ENCODE results near the gene MRGPRG. TPM values are rescaled to one million over a fixed set of nuclear protein-coding genes. Genes with fewer than 3 reads are reported as not detected.

The MRGPRG gene
- total and polyA plus RNA-seq, 2 donors (not counting 1 experiment from before 2014, with no cell fraction given): not detected

DNA sequence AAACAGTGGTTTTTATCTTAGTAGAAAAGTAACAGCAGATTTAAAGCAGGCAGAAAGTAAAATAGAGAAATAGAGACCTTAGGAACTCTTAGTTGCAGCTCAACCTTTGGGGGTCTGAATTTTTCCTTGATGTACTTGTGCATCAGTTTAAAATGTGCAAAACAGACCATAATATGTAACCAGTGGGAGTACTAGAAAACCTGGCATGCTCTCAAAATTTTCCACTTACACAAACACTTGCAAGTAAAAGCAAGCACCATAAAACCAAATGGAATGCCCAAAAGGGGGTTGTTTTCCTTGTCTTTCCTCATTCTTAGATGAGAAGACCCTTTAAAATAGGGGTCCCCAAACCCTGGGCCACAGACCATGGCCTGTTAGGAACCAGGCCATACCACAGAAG is 26.5 kb upstream of the MRGPRG start:
- H2AFZ ChIP-seq (ENCODE audit: low read length): no peak overlapping the region
- no peaks in the 10 kb centered on the region for H3K79me2 ChIP-seq (ENCODE audit: control insufficient read depth, insufficient read depth, low read length)
- H3K4me1 ChIP-seq (ENCODE audit: control insufficient read depth, extremely low read depth, insufficient read depth, low read length): no peaks in the 10 kb centered on the region
- no peak for TF ChIP-seq EZH2 (IDR thresholded peaks at IDR 0.05; ENCODE audit: low read length, missing control alignments)
- TF ChIP-seq, protein P1, sequence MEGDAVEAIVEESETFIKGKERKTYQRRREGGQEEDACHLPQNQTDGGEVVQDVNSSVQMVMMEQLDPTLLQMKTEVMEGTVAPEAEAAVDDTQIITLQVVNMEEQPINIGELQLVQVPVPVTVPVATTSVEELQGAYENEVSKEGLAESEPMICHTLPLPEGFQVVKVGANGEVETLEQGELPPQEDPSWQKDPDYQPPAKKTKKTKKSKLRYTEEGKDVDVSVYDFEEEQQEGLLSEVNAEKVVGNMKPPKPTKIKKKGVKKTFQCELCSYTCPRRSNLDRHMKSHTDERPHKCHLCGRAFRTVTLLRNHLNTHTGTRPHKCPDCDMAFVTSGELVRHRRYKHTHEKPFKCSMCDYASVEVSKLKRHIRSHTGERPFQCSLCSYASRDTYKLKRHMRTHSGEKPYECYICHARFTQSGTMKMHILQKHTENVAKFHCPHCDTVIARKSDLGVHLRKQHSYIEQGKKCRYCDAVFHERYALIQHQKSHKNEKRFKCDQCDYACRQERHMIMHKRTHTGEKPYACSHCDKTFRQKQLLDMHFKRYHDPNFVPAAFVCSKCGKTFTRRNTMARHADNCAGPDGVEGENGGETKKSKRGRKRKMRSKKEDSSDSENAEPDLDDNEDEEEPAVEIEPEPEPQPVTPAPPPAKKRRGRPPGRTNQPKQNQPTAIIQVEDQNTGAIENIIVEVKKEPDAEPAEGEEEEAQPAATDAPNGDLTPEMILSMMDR (conservative IDR thresholded peaks at IDR 0.05 in 1 of 2, IDR thresholded peaks at IDR 0.05 in 1 of 2; ENCODE audit: low read depth in 1 of 2, low read length in 2 of 2): no peak
- H3K9me3 ChIP-seq (ENCODE audit: control insufficient read depth, insufficient read depth, low read depth, low read length): no peaks in the 10 kb centered on the region
- H3K4me3 ChIP-seq (replicated peaks in 1 of 4; ENCODE audit: control extremely low read depth in 1 of 4, insufficient read depth in 1 of 4, low read depth in 3 of 4, low read length in 4 of 4): no peak overlapping the region
- H3K36me3 ChIP-seq (ENCODE audit: control insufficient read depth, insufficient read depth, low read length): no peaks in the 10 kb centered on the region
- no peak for DNase-seq (ENCODE audit: low read depth in 2 of 2)
- H3K27ac ChIP-seq (ENCODE audit: insufficient read depth, low read length): no peak overlapping the region
- no peaks in the 10 kb centered on the region for H3K27me3 ChIP-seq (ENCODE audit: control insufficient read depth, insufficient read depth, low read length)
- no peak overlapping the region for H3K4me2 ChIP-seq (ENCODE audit: extremely low read depth, insufficient read depth, low read length)
- no peaks in the 10 kb centered on the region for H4K20me1 ChIP-seq (ENCODE audit: control insufficient read depth, extremely low read depth, insufficient read depth, low read length)
- no peak overlapping the region for H3K9ac ChIP-seq (ENCODE audit: insufficient read depth, low read length)

DNA sequence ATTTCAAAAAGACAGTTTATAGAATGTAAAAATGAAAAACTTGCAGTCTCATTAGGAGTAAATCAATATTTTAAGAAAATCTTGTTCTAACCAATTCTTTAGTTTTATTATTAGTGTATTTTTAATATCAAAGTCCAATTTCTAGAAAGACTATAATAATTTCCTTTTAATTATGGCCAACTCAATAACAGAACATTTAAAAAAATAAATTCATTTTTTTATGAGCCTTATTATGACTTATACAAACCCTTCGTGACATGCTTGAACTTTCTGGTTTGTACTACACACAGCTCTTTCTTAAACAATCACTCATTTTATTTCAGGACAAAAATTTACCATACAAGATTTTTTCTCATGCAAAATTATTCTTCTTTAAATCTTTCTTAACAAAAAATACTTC is 25.3 kb upstream of the MRGPRG start:
- Histone ChIP-seq H3K4me3 (replicated peaks in 1 of 4; ENCODE audit: control extremely low read depth in 1 of 4, insufficient read depth in 1 of 4, low read depth in 3 of 4, low read length in 4 of 4) (no peak overlapping the region), H3K9ac (ENCODE audit: insufficient read depth, low read length) (no peak overlapping the region), H3K4me2 (ENCODE audit: extremely low read depth, insufficient read depth, low read length) (no peak overlapping the region), H4K20me1 (ENCODE audit: control insufficient read depth, extremely low read depth, insufficient read depth, low read length) (no peaks in the 10 kb centered on the region), H3K36me3 (ENCODE audit: control insufficient read depth, insufficient read depth, low read length) (no peaks in the 10 kb centered on the region), H3K4me1 (ENCODE audit: control insufficient read depth, extremely low read depth, insufficient read depth, low read length) (no peaks in the 10 kb centered on the region), H2AFZ (ENCODE audit: low read length) (no peak overlapping the region), H3K79me2 (ENCODE audit: control insufficient read depth, insufficient read depth, low read length) (no peaks in the 10 kb centered on the region), H3K27me3 (ENCODE audit: control insufficient read depth, insufficient read depth, low read length) (no peaks in the 10 kb centered on the region), H3K27ac (ENCODE audit: insufficient read depth, low read length) (no peak overlapping the region), H3K9me3 (ENCODE audit: control insufficient read depth, insufficient read depth, low read depth, low read length) (no peaks in the 10 kb centered on the region)
- DNase-seq (ENCODE audit: low read depth in 2 of 2): no peak
- no peak for TF ChIP-seq EZH2 (IDR thresholded peaks at IDR 0.05; ENCODE audit: low read length, missing control alignments)
- TF ChIP-seq, protein P1 (conservative IDR thresholded peaks at IDR 0.05 in 1 of 2, IDR thresholded peaks at IDR 0.05 in 1 of 2; ENCODE audit: low read depth in 1 of 2, low read length in 2 of 2): no peak

- Histone ChIP-seq H3K9ac (ENCODE audit: insufficient read depth, low read length) (no peak overlapping the region), H3K4me1 (ENCODE audit: control insufficient read depth, extremely low read depth, insufficient read depth, low read length) (no peaks in the 10 kb centered on the region), H3K4me3 (replicated peaks in 1 of 4; ENCODE audit: control extremely low read depth in 1 of 4, insufficient read depth in 1 of 4, low read depth in 3 of 4, low read length in 4 of 4) (no peak overlapping the region), H3K79me2 (ENCODE audit: control insufficient read depth, insufficient read depth, low read length) (no peaks in the 10 kb centered on the region), H3K36me3 (ENCODE audit: control insufficient read depth, insufficient read depth, low read length) (no peaks in the 10 kb centered on the region), H3K27ac (ENCODE audit: insufficient read depth, low read length) (no peak overlapping the region), H2AFZ (ENCODE audit: low read length) (no peak overlapping the region), H3K27me3 (ENCODE audit: control insufficient read depth, insufficient read depth, low read length) (peaks cover 9% of the 10 kb centered on the region), H4K20me1 (ENCODE audit: control insufficient read depth, extremely low read depth, insufficient read depth, low read length) (no peaks in the 10 kb centered on the region), H3K9me3 (ENCODE audit: control insufficient read depth, insufficient read depth, low read depth, low read length) (no peaks in the 10 kb centered on the region), H3K4me2 (ENCODE audit: extremely low read depth, insufficient read depth, low read length) (no peak overlapping the region)
- DNase-seq (ENCODE audit: low read depth in 2 of 2): no peak
- TF ChIP-seq EZH2 (IDR thresholded peaks at IDR 0.05; ENCODE audit: low read length, missing control alignments): no peak
- TF ChIP-seq, protein P1 (conservative IDR thresholded peaks at IDR 0.05 in 1 of 2, IDR thresholded peaks at IDR 0.05 in 1 of 2; ENCODE audit: low read depth in 1 of 2, low read length in 2 of 2): no peak
Measured at GRCh38 chr11:3237119-3237518, 18.5 kb upstream of the MRGPRG start.

Data from fibroblast of lung (primary cell).